Activated T-cell treated with anti-CD3 and anti-CD28 coated beads for 1 hour (primary cell): ENCODE measurements around the gene CRYBA2.

Experiments
- DNase-seq: peaks from one replicate; pipeline ENCODE4 v3.0.0-alpha.2; 2020; ENCODE audit warnings: low read depth

CRYBA2 gene

GRCh38 chr2:218982586-218983262 is 10.5 kb downstream of the CRYBA2 start:
- DNase-seq, result no peak

- DNase-seq, result no peak
These were observed 11.2 kb downstream of the CRYBA2 start for GRCh38 chr2:218981881-218982585.

- DNase-seq, result no peak
These were observed 11.8 kb downstream of the CRYBA2 start for GRCh38 chr2:218981390-218981880.

GRCh38 chr2:218980735-218981389 is 12.4 kb downstream of the CRYBA2 start:
- no peak for DNase-seq

GRCh38 chr2:218979846-218980734 is 13.1 kb downstream of the CRYBA2 start:
- peak; percentile 77 for DNase-seq

GRCh38 chr2:218975060-218975777 is 18.0 kb downstream of the CRYBA2 start:
- DNase-seq, result no peak

GRCh38 chr2:218970894-218971293 is 22.3 kb downstream of the CRYBA2 start:
- DNase-seq, result no peak

- DNase-seq, result no peak
These were observed 29.0 kb downstream of the CRYBA2 start for GRCh38 chr2:218964041-218964771.

- DNase-seq, result no peak
These were observed 29.6 kb downstream of the CRYBA2 start for GRCh38 chr2:218963601-218964000.

GRCh38 chr2:218962859-218963492 is 30.2 kb downstream of the CRYBA2 start:
- peak; percentile 60 for DNase-seq

GRCh38 chr2:218961651-218962570 is 31.3 kb downstream of the CRYBA2 start:
- DNase-seq, result no peak

GRCh38 chr2:218961229-218961628 is 32.0 kb downstream of the CRYBA2 start:
- no peak for DNase-seq

- DNase-seq, result no peak
These were observed 32.7 kb downstream of the CRYBA2 start for GRCh38 chr2:218960309-218961165.

GRCh38 chr2:218959761-218960308 is 33.4 kb downstream of the CRYBA2 start:
- DNase-seq, result no peak

GRCh38 chr2:218959141-218959731 is 34.0 kb downstream of the CRYBA2 start, which contains the start of gene CDK5R2:
Gene CDK5R2 (plus strand): TSS chr2:218959666. CDS start chr2:218959821, 155 bp downstream.
- DNase-seq, result peak; percentile 33

GRCh38 chr2:218958276-218958675 is 34.9 kb downstream of the CRYBA2 start:
- DNase-seq, result no peak

- DNase-seq, result no peak
These were observed 35.6 kb downstream of the CRYBA2 start for GRCh38 chr2:218957671-218958070.
